Measurements from ENCODE around the gene DPH7.

GRCh38 chr9:137603879-137604278 lies 25.2 kb upstream of the DPH7 start:
- TF ChIP-seq MXI1 (conservative IDR thresholded peaks at IDR 0.05; ENCODE audit: poor library complexity, severe bottlenecking), result no peak
- no peak for TF ChIP-seq CTCF (IDR thresholded peaks at IDR 0.05; ENCODE audit: poor library complexity, severe bottlenecking)
- no peak for TF ChIP-seq EP300 (conservative IDR thresholded peaks at IDR 0.05; ENCODE audit: poor library complexity, severe bottlenecking)
- no peak for TF ChIP-seq REST (IDR thresholded peaks at IDR 0.05; ENCODE audit: borderline replicate concordance)
- TF ChIP-seq SMC3 (conservative IDR thresholded peaks at IDR 0.05; ENCODE audit: poor library complexity), result no peak
- no peak for TF ChIP-seq POLR2AphosphoS5 (IDR thresholded peaks at IDR 0.05)
- TF ChIP-seq RAD21 (conservative IDR thresholded peaks at IDR 0.05), result no peak
- no peak for TF ChIP-seq EZH2 (IDR thresholded peaks at IDR 0.05; ENCODE audit: borderline replicate concordance, insufficient read depth, low read length, poor library complexity, severe bottlenecking)
- TF ChIP-seq TAF1 (IDR thresholded peaks at IDR 0.05; ENCODE audit: low read depth), result no peak

Measured in neural cell (in vitro differentiated cells).